ENCODE results near the gene CDH5. TPM values are rescaled to one million over a fixed set of nuclear protein-coding genes. Genes with fewer than 3 reads are reported as not detected.

Gene CDH5
- total and polyA plus RNA-seq, 2 of the 8 experiments (the other 6 are each of a cell fraction or from before 2014, with no cell fraction given) = 0.32 TPM

GRCh38 chr16:66430214-66430613 is 63.7 kb downstream of the CDH5 start:
- CTCF ChIA-PET (ENCODE audit: partially characterized antibody) = interaction anchor here (0.7 to 4.3 kb wide), 8 partner anchors 9 to 62 kb away, joined by 3 to 36 read pairs (median 4); no protein-coding TSS in a partner anchor
- no peak overlapping the region for H3K14ac ChIP-seq (ENCODE audit: insufficient read length)
- TF ChIP-seq POLR2A (IDR thresholded peaks at IDR 0.05; ENCODE audit: control extremely low read depth in 1 of 2, low read depth in 2 of 2, low read length in 2 of 2) = no peak
- no peak for TF ChIP-seq RNF2 (IDR thresholded peaks at IDR 0.05; ENCODE audit: borderline replicate concordance, low read depth, low read length, missing control alignments, poor library complexity, severe bottlenecking)
- TF ChIP-seq GABPA (IDR thresholded peaks at IDR 0.05; ENCODE audit: borderline replicate concordance, insufficient read depth, low read length) = no peak
- TF ChIP-seq RBBP5 (IDR thresholded peaks at IDR 0.05; ENCODE audit: borderline replicate concordance, low read depth, low read length) = no peak
- no peak for TF ChIP-seq PHF8 (conservative IDR thresholded peaks at IDR 0.05; ENCODE audit: low read depth, low read length)
- no peak for TF ChIP-seq CTCF (IDR thresholded peaks at IDR 0.05; ENCODE audit: control extremely low read depth in 1 of 3, insufficient read depth in 1 of 3, low read depth in 1 of 3, low read length in 3 of 3)
- no peak for TF ChIP-seq RXRA (IDR thresholded peaks at IDR 0.05; ENCODE audit: insufficient read depth, low read depth, low read length)
- no peak for TF ChIP-seq KDM1A (IDR thresholded peaks at IDR 0.05; ENCODE audit: borderline replicate concordance, low read length)
- TF ChIP-seq CBX8 (IDR thresholded peaks at IDR 0.05; ENCODE audit: borderline replicate concordance, low read depth, low read length) = no peak
- no peak for TF ChIP-seq CEBPB (IDR thresholded peaks at IDR 0.05; ENCODE audit: low read depth, low read length)
- TF ChIP-seq MAFK (IDR thresholded peaks at IDR 0.05; ENCODE audit: low read depth, low read length) = no peak

More at GRCh38 chr16:66430214-66430613, 63.7 kb downstream of the CDH5 start:
- H3K56ac ChIP-seq (replicated peaks; ENCODE audit: insufficient read length, low read depth, low read length) = no peak overlapping the region
- no peaks in the 10 kb centered on the region for H3K9me3 ChIP-seq (ENCODE audit: insufficient read depth in 2 of 2, low read depth in 1 of 2, low read length in 1 of 2)
- no peaks in the 10 kb centered on the region for H3K79me1 ChIP-seq (ENCODE audit: low read depth, low read length)
- H3K9ac ChIP-seq (replicated peaks in 1 of 4; ENCODE audit: extremely low read depth in 1 of 4, low read depth in 3 of 4, low read length in 3 of 4) = no peak overlapping the region
- DNase-seq (ENCODE audit: low read depth in 1 of 2, low spot score in 2 of 2) = no peak
- H4K5ac ChIP-seq (ENCODE audit: insufficient read length, low read depth, low read length) = no peak overlapping the region
- no peak overlapping the region for H3K4ac ChIP-seq (replicated peaks; ENCODE audit: insufficient read length, low read depth, low read length)
- H2BK12ac ChIP-seq (ENCODE audit: low read depth, low read length) = no peak overlapping the region
- no peak overlapping the region for H3K23ac ChIP-seq (ENCODE audit: insufficient read length)
- H4K91ac ChIP-seq (replicated peaks; ENCODE audit: insufficient read length, low read length) = no peak overlapping the region
- peaks cover 46 to 55% (median 48%) of the 10 kb centered on the region in 4 experiments for H3K27me3 ChIP-seq (replicated peaks in 1 of 4; ENCODE audit: control insufficient read depth in 3 of 4, extremely low read depth in 1 of 4, insufficient read depth in 3 of 4, low read length in 3 of 4)
- H2BK120ac ChIP-seq (replicated peaks; ENCODE audit: low read depth, low read length) = no peak overlapping the region
- H3K4me3 ChIP-seq (ENCODE audit: extremely low read depth in 1 of 4, insufficient read depth in 2 of 4, low read depth in 3 of 4, low read length in 4 of 4) = no peak overlapping the region
- peaks cover 7% of the 10 kb centered on the region for H3K23me2 ChIP-seq (ENCODE audit: low read depth, low read length)
- H4K8ac ChIP-seq (ENCODE audit: extremely low read depth, insufficient read depth, low read length) = no peak overlapping the region
- no peak overlapping the region for H3K4me2 ChIP-seq (ENCODE audit: insufficient read depth in 1 of 2, low read depth in 2 of 2, low read length in 2 of 2)
- WGBS, 2 experiments (ENCODE audit: extremely low coverage in 1 of 2, insufficient coverage in 1 of 2, insufficient read length in 1 of 2, insufficient replicate concordance in 2 of 2, low coverage in 1 of 2, low lambda C conversion rate in 2 of 2, missing lambda C conversion rate in 1 of 2) = 76% methylated on average over 3 of the region's 3 CpGs; no CpG with 5 or more reads in 1 of the 2 experiments
- POLR2A ChIA-PET (ENCODE audit: partially characterized antibody) = interaction anchor here (1.1 kb wide), 1 partner anchor 45 kb away, joined by 3 read pairs; no protein-coding TSS in a partner anchor
- H3K36me3 ChIP-seq (ENCODE audit: control insufficient read depth in 2 of 4, insufficient read depth in 4 of 4, low read length in 3 of 4) = no peaks in the 10 kb centered on the region
- peaks cover 4 to 11% of the 10 kb centered on the region in 2 experiments for H4K20me1 ChIP-seq (replicated peaks in 1 of 2; ENCODE audit: control insufficient read depth in 1 of 2, insufficient read depth in 2 of 2, low read length in 2 of 2)
- no peaks in the 10 kb centered on the region for H3K79me2 ChIP-seq (ENCODE audit: control insufficient read depth in 1 of 2, insufficient read depth in 2 of 2, low read length in 2 of 2)
- H3K27ac ChIP-seq (ENCODE audit: low read depth, low read length) = no peak overlapping the region
- H2AK5ac ChIP-seq (ENCODE audit: low read depth, low read length) = no peak overlapping the region
- no peak overlapping the region for H2BK15ac ChIP-seq (ENCODE audit: low read length)
- H2BK20ac ChIP-seq (ENCODE audit: low read length) = no peak overlapping the region
- H3K4me1 ChIP-seq (replicated peaks in 1 of 4; ENCODE audit: control insufficient read depth in 3 of 4, insufficient read depth in 4 of 4, low read length in 3 of 4) = peaks cover 0 to 36% (median 23%) of the 10 kb centered on the region in 4 experiments; a peak in 6 of 7 replicates
- FAIRE-seq = no peak
- H2AFZ ChIP-seq (ENCODE audit: low read length) = no peak overlapping the region
- H3K18ac ChIP-seq (ENCODE audit: extremely low read depth, low read length) = no peak overlapping the region
- no peak overlapping the region for H2BK5ac ChIP-seq (ENCODE audit: low read depth, low read length)
